GM12874 (cell line): Measurements from ENCODE around the gene AMMECR1L.

ENCODE experiments used
- TF ChIP-seq, protein P1 (sequence below): IDR thresholded peaks from 2 replicates; pipeline ENCODE4 v1.5.1; 2011; ENCODE audit warnings: low read depth, mild to moderate bottlenecking, control low read depth, low read length, moderate library complexity; ENCODE audit not compliant: insufficient read depth

AMMECR1L gene

GRCh38 chr2:127893033-127893432, 7.3 kb upstream of the AMMECR1L start:
- TF ChIP-seq, protein P1, sequence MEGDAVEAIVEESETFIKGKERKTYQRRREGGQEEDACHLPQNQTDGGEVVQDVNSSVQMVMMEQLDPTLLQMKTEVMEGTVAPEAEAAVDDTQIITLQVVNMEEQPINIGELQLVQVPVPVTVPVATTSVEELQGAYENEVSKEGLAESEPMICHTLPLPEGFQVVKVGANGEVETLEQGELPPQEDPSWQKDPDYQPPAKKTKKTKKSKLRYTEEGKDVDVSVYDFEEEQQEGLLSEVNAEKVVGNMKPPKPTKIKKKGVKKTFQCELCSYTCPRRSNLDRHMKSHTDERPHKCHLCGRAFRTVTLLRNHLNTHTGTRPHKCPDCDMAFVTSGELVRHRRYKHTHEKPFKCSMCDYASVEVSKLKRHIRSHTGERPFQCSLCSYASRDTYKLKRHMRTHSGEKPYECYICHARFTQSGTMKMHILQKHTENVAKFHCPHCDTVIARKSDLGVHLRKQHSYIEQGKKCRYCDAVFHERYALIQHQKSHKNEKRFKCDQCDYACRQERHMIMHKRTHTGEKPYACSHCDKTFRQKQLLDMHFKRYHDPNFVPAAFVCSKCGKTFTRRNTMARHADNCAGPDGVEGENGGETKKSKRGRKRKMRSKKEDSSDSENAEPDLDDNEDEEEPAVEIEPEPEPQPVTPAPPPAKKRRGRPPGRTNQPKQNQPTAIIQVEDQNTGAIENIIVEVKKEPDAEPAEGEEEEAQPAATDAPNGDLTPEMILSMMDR, result no peak

- TF ChIP-seq, protein P1, result no peak
Measured at GRCh38 chr2:127891811-127892210, 6.1 kb upstream of the AMMECR1L start.

- TF ChIP-seq, protein P1, result no peak
Measured at GRCh38 chr2:127888772-127889171, 3.0 kb upstream of the AMMECR1L start.

- TF ChIP-seq, protein P1, result no peak
Measured at GRCh38 chr2:127887776-127888130, 2.0 kb upstream of the AMMECR1L start.

- TF ChIP-seq, protein P1, result no peak
Measured at GRCh38 chr2:127887082-127887775, 1.5 kb upstream of the AMMECR1L start.

DNA sequence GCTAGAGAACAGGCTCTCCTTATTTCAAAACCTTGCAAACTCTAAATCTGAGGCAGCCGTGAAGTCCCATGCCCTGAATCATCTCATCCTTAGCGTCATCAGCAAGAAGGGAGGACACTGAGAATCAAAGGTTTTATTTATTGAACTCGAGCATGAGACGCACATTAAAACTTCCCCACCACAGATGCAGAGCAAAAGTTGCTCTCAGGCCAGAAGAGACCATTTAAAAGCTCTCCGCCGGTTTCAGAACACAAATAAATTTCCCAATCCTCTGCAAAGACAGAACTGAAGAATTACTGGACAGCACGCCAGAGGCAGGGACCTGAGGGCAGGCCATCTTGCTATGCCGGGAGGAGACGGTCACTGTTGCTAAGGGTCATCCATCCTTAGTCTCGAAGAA, 1.3 kb downstream of the AMMECR1L start:
- TF ChIP-seq, protein P1, result no peak

- TF ChIP-seq, protein P1, result no peak
Measured at GRCh38 chr2:127879899-127880298, 5.9 kb downstream of the AMMECR1L start.
